HCT116 (cell line): ENCODE data around the gene USP12.

ENCODE experiments used
- CTCF ChIP-seq, 3 experiments: fragments of 200-600 bp in 1 of 3; sonication (generic) in 1 of 3; IDR thresholded peaks in 2 of 3; conservative IDR thresholded peaks in 1 of 3; 2 replicates each; pipeline ENCODE4 v1.5.1; 2012 to 2017; ENCODE audit warnings: low read depth in 2 of 3, low read length in 2 of 3, antibody characterized with exemption in 1 of 3, borderline replicate concordance in 1 of 3, control low read depth in 1 of 3, mild to moderate bottlenecking in 1 of 3, mixed read lengths in 1 of 3, mixed run types in 1 of 3, moderate library complexity in 1 of 3; ENCODE audit not compliant: insufficient read depth in 1 of 3
- ELF1 ChIP-seq: IDR thresholded peaks from 2 replicates; pipeline ENCODE4 v1.6.1; 2012; ENCODE audit warnings: low read depth, borderline replicate concordance
- EZH2 ChIP-seq: fragments of 200-600 bp; sonication (generic); IDR thresholded peaks from 2 replicates; pipeline ENCODE4 v1.6.1; 2017; ENCODE audit warnings: antibody characterized with exemption, mixed run types
- SIN3A ChIP-seq: IDR thresholded peaks from 2 replicates; pipeline ENCODE4 v1.6.1; 2012; ENCODE audit warnings: low read depth
- TCF7L2 ChIP-seq: IDR thresholded peaks from 2 replicates; pipeline ENCODE4 v1.7.0; 2011; ENCODE audit warnings: borderline replicate concordance, inconsistent platforms; ENCODE audit not compliant: insufficient read depth, insufficient read length; ENCODE audit errors: extremely low read depth
- TF ChIP-seq, protein P1 (sequence below): IDR thresholded peaks from 2 replicates; pipeline ENCODE4 v1.6.1; 2012; ENCODE audit warnings: low read depth

DNA sequence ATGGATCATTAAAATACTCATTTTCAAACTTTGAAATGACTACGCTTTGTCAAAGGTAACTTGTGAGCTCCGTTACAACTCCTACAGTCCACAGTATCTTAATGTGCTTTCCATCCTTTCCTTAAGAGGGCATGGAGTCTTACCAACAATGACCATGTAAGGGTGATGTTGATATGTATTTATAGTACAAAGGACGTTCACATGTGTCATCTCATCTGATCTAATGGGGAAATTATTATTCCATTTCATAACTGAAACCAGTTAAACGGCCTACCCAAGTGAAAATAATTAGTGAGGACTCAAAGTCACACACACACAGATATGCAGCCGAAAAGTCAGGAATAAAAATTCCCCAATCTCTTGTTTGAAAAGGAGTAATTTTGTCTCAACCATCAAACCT is 9.6 kb downstream of the USP12 start:
- TF ChIP-seq CTCF (IDR thresholded peaks at IDR 0.05 in 2 of 3, conservative IDR thresholded peaks at IDR 0.05 in 1 of 3; ENCODE audit: borderline replicate concordance in 1 of 3, insufficient read depth in 1 of 3, low read depth in 2 of 3, low read length in 2 of 3) (no peak), TCF7L2 (no peak), ELF1 (no peak), SIN3A (no peak), EZH2 (no peak)
- TF ChIP-seq, protein P1, sequence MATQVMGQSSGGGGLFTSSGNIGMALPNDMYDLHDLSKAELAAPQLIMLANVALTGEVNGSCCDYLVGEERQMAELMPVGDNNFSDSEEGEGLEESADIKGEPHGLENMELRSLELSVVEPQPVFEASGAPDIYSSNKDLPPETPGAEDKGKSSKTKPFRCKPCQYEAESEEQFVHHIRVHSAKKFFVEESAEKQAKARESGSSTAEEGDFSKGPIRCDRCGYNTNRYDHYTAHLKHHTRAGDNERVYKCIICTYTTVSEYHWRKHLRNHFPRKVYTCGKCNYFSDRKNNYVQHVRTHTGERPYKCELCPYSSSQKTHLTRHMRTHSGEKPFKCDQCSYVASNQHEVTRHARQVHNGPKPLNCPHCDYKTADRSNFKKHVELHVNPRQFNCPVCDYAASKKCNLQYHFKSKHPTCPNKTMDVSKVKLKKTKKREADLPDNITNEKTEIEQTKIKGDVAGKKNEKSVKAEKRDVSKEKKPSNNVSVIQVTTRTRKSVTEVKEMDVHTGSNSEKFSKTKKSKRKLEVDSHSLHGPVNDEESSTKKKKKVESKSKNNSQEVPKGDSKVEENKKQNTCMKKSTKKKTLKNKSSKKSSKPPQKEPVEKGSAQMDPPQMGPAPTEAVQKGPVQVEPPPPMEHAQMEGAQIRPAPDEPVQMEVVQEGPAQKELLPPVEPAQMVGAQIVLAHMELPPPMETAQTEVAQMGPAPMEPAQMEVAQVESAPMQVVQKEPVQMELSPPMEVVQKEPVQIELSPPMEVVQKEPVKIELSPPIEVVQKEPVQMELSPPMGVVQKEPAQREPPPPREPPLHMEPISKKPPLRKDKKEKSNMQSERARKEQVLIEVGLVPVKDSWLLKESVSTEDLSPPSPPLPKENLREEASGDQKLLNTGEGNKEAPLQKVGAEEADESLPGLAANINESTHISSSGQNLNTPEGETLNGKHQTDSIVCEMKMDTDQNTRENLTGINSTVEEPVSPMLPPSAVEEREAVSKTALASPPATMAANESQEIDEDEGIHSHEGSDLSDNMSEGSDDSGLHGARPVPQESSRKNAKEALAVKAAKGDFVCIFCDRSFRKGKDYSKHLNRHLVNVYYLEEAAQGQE, result no peak
